CD4-positive, alpha-beta T cell treated with Interleukin-6 at 100 ng/mL for 8 hours (primary cell): ENCODE results near the gene PGLYRP1.

Source experiments
- DNase-seq: peaks from one replicate; pipeline ENCODE4 v3.0.0-alpha.2; 2020; ENCODE audit warnings: mixed read lengths, low spot score

The PGLYRP1 gene, protein sequence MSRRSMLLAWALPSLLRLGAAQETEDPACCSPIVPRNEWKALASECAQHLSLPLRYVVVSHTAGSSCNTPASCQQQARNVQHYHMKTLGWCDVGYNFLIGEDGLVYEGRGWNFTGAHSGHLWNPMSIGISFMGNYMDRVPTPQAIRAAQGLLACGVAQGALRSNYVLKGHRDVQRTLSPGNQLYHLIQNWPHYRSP

DNA sequence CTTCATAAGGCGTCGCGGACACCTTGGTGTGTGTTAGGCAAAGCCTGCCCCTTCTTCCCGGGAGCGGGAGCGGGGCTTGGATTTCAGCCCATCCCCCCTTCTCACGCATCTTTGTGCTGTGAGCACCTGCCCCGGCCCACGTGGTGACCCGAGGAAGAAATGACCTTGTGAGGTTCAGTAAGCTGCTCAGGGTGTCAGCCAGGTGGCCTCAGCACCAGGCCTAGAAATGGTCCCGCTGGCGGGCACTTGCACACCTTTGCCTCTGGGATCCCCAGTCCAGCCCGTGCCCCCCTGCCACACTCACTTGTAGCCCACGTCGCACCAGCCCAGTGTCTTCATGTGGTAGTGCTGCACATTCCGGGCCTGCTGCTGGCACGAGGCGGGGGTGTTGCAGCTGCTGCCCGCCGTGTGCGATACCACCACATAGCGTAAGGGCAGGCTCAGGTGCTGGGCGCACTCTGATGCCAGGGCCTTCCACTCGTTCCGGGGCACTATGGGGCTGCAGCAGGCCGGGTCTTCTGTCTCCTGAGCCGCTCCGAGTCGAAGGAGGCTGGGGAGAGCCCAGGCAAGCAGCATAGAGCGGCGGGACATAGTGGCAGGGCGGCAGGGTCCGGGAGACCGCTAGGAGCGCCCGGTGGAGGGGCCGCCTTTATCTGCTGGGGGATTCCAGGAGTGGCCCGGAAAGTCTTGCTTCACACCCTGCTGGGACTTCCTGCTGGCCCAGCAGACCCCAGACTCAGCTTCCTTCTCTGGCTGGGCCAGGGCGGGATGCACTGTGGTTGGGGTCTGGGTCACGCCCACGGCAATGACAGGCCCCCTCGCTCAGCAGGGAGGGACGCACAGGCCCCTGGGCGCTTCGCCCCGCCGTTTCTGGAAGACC lies at the start of gene PGLYRP1:
PGLYRP1 (minus strand) TSS at position 623 of the 880 bp plus-strand sequence; CDS start at position 591, 32 bp downstream.
- no peak for DNase-seq

DNA sequence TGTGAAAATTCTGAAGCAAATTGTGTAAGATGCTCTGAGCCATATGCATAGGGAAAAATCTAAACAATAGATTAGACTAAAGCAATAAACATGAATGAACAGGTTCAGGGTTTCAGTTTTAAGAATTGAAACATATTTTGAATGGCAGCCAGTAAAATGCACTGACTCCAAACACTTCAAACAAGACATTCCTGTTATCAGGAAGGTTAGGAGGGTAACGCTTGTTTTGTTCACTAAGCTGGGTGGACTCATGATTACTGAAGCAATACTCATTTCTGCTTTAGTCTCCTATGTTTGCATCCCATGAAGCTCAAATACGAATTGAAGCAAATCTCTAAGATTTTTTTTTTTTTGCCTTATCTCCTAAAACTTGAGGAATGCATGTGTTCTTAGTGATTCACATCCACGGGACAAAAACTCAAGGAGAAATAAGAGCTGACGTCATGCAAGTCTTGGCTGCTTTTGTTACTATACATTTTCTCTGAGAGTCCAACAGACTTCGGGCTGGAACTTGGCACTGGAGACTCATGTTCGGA lies 47.0 kb upstream of the PGLYRP1 start:
- no peak for DNase-seq

DNA sequence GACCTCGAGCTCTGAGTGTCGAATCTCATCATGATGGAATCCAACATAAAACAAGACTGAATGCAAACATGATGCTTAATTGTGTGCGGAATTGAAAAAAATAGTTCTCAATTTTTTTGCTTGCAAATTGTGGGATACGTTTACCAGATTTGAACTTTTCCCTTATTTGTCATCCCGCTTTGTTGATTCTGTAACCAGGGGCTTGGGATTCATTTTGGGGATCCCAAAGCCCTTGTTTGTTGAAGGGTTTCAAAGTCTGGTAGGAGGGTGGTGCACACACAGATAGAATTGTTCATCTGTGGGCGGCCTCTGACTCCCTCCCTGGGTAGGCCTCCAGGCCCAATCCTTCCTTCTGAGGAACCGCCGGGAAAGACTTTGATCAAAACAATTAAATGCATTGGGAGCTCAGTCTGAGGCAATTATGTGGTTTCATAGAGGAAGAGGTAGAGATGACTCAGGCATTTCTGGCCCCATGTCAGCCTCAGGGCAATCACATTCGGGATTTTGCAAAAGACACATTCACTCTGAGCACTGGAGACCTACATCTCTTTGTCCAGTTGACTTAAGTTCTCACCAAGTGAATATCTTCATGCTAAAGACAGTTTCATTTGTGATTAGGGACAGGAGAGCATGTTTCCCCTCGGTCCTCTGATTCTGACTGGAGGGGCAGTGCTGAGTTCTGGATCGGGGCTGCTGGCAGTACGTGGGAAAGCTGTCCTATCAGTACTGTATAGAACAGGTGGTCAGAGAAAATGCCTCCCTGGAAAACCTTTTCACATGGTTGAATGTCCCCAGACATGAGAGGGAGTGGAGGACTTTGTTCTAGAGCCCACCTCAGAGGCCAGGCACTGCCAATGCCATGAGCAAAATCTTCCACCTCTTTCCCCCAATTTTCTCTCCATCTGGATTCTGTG lies 45.7 kb upstream of the PGLYRP1 start:
- DNase-seq: no peak

DNA sequence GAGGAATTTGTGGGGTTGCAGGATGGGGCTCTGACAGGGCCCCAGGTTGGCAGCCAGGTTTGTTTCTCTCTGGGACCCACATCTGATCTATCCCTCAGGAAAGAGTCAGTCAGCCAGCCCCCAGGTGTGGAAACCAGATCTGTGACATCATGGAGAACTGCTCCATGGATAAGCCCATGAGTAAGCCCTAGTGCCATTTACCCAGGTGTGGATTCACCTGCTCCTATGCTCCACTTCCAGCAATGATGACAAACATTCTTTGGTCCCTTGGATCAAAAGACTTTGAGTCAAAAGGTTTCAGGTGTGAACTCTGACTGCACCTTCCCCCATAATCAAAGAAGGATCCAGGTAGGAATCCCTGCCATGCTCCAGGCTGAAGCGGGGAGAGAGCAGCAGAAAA lies 44.8 kb upstream of the PGLYRP1 start:
- DNase-seq: no peak

DNA sequence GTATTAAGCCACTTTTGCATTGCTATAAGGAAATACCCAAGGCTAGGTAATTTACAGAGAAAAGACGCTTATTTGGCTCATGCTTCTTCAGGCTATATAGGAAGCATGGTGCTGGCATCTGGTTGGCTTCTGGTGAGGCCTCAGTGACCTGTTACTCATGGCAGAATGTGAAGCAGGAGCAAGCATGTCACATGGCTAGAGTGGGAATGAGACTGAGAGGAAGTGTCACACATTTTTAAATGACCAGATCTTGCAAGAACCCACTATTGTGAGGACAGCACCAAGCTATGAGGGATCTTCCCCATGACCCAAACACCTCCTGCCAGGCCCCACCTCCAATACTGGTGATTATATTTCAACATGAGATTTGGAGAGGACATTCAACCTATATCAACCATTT lies 43.6 kb upstream of the PGLYRP1 start:
- DNase-seq: no peak

DNA sequence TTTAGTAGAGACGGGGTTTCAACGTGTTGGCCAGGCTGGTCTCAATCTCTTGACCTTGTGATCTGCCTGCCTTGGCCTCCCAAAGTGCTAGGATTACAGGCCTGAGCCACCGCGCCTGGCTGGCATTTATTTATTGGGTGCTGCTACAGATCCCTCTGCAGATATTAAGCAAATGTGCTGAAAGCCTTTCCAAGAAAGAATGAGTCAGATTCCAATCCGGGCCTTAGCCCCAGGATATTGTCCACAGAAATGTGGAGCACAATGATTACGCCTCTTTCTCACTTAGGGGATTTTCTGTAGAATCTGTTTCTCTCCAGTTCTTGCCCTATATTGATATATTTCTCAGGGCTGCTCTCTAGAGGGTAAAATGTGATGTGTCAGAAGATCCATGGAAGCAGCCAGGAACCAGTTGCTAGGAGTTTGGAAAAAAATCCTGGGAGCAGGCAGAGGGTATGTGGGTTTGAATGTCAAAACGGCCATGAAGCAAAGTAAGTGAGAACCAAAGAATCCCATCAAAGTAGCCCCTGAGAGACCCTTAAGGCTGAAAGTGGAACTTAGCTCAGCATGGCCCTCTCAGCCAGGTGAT lies 42.7 kb upstream of the PGLYRP1 start:
- no peak for DNase-seq

DNA sequence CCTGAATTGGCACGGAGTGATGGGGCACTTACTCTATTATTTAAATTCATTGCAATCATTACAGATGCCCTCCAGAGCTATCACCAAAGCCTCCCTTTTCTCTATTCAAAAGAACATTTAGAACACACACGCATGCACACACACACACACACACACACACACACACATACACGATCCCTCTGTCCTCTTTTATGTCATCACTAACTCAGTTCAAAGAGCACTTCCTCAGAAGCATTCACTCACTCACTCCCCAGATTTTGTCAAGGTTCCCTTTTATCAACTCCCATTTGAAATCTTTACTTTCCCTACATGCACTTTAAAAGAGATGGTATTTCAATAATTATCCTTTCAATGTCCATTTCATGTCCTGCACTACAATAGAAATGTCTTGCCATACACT lies 40.3 kb upstream of the PGLYRP1 start:
- no peak for DNase-seq

DNA sequence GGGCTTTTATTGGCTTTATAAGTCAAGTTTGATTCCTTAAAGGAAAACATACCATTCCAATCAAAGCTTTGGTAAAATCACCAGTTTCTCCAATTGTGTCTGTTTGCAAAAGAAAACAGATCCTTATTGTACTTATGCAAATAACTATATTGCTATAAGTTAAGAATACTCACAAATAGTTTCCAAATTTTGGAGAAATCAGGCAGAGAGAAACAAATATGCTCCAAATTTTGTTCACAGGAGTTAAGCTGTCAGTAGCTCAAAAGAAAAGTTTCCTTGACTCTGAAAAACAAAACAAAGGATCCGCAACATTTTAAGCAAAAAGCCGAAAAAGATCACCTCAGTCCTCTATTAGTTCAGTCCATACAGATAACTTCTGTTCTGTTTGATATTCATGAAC lies 37.2 kb upstream of the PGLYRP1 start:
- DNase-seq: no peak

DNA sequence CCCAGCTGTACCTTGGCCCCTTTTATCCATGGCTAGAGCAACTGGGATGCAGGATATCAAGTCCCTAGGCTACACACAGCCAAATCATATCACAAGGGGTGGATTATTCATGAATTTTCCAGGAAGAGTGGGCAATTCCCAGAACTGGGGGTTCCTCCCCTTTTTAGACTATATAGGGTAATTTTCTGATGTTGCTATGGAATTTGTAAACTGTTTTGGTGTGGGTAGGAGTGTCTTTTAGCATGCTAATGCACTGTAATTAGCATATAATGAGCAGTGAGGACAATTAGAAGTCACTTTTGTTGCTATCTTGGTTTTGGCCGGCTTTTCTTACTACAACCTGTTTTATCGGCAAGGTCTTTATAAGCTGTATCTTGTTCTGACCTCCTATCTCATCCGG lies 35.9 kb upstream of the PGLYRP1 start:
- no peak for DNase-seq

DNA sequence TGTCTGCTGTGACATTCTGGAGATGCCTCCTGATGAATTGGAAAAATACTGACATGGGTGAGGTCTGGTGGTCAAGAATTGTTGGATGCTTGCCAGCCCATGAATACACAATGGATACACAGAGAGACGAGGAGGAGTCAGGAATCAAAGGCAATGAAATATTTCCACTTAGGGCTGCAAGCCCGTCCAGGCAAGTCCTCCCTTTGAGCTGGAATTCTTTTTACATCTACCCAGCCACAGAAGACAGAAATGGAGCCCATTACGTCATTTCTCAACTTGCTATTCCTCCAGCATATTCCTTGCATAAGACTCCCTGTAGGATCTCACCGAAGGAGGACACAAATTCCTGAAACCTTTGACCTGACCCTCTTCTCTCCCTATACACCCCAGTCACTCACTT lies 33.7 kb upstream of the PGLYRP1 start:
- no peak for DNase-seq

DNA sequence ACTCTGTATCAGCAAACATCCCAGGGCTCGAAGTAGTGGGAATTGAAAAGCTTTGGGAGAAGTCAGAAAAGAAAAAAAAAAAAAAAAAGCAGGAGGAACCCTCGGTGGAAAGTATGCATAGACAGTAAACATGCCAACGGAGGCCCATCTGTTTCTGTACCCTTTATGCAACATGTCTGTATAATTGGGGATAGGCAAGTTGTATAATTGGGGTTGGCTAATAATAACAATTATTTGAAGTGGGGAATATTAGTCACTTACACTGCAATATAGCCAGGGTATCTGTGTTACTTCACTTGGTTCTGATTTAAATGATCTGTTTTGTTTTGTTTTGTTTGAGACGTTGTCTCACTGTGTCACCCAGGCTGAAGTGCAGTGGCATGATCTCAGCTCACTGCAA lies 30.0 kb upstream of the PGLYRP1 start:
- DNase-seq: no peak

DNA sequence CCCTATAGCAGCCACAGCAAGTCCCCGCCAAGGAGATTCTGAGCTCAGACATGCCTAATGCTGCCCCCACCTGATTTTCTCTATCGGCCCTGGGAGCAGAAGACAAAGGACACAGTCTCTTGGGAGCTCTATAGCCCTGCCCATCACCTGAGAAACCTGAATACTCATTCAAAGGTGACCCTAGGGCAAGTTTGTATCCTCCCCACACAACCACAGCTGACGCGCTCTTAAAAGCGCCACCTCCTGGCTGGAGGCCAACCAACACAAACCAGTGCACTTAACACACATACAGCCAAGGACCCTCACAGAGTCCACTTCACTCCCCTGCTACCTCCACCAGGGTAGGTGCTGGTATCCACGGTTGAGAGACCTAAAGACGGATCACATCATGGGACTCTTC lies 26.7 kb upstream of the PGLYRP1 start:
- DNase-seq: no peak

DNA sequence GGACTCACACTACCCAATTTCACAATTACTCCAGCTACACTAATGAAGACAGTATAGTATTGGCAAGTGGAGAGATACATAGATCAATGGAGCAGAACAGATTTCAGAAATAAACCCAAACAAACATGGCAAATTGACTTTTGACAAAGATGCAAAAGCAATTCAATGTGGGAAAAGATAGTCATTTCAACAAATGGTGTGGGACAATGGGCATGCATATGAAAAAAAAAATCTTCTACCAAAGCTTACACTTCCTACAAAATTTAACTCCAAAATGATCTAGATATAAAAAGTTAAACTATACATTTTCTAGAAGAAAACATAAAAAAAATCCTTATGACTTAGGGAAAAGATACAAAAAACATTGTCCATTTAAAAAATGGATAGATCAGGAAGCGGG lies 20.7 kb upstream of the PGLYRP1 start:
- no peak for DNase-seq

DNA sequence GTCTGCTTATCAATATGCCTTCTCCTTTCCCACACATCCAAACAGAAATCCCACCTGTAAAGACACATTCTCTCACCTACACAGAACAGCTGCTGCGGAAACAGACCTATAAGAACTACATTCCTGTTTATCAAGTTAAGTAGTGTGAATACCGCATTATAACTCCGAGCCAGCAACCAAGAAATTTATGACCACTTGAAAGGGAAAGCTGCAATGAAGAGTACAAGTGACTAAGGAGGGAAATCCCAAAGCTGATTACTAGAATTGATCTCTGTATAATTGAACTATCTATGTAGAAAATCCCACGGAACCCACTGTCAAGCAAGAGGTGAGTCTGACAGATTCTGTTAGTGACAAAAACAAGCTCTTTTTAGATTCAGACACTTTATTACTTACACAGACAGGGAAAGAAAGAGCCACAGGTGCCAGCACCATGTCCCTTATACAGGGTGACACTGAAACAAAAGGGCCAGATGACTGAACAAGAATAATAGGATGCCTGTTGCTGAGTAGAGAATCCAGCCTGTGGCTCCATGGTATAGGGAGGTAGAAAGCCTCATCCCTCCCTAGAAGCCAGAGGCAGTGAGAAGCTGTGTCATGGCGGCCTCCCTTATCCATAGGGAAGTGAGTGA lies 19.5 kb upstream of the PGLYRP1 start:
- no peak for DNase-seq

DNA sequence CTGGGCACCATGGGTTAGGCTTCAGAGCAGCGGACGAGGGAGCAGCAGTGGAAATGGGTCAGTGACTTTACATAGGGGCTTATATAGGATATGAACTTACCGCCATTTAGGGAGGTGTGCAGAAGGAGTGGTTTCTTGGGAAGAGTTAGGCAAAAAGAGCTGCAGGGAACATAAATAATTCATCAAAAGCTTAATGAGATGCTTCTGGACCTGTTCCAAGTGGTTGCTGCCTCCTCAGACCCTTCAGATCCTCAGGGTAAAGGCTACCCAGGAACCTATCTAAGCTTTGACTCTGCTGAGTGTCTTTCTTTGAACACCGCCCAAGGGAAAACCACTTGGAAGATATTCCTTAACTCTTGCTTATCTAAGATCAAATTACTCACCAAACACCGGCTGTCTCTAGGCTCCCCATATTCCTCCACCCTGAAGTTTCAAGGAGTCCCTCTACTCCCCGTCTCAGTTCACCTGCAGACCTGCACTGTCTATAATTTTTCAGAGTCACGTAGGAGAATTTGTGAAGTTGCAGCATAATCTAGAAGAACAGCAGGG lies 18.2 kb upstream of the PGLYRP1 start, which contains the start of gene IGFL4:
IGFL4 (minus strand) TSS at position 51 of the 549 bp plus-strand sequence; CDS start at position 11, 40 bp downstream.
- no peak for DNase-seq

DNA sequence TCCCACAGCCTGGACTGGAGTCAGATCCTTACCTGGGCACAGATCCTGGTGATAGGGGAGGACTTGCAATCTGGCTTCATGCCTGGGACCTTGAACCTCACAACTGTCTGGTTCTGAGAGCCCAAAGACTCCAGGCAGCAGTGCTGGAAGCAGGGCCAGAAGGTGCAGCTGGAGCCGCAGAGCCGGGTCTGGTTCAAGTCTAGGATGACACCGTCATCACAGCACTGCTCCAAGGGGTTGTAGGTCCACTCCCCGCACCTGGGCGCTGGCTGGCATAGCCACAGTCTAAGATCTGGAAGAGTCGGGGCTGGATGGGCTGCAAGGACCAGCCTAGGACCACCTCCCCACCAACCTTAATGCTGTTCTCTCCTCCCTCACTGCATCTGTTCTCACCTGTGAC lies 17.3 kb upstream of the PGLYRP1 start:
- DNase-seq: no peak

DNA sequence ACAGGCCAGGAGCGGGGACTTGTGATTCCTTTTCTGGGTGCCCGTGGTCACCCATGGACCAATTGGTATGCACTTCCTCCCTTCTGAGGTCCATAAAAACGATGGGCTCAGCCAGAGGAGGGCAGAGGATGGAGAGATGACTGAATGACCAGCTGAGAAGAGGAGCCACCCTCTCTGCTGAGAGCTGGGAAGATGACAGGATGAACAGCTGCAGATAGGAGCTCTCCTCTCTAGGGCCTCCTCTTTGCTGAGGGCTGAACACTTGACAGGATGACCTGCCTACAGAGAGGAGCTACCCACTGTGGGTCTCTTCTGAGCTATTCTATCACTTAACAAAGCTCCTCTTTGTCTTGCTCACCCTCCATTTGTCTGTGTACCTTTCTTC lies 13.9 kb upstream of the PGLYRP1 start:
- DNase-seq: no peak

DNA sequence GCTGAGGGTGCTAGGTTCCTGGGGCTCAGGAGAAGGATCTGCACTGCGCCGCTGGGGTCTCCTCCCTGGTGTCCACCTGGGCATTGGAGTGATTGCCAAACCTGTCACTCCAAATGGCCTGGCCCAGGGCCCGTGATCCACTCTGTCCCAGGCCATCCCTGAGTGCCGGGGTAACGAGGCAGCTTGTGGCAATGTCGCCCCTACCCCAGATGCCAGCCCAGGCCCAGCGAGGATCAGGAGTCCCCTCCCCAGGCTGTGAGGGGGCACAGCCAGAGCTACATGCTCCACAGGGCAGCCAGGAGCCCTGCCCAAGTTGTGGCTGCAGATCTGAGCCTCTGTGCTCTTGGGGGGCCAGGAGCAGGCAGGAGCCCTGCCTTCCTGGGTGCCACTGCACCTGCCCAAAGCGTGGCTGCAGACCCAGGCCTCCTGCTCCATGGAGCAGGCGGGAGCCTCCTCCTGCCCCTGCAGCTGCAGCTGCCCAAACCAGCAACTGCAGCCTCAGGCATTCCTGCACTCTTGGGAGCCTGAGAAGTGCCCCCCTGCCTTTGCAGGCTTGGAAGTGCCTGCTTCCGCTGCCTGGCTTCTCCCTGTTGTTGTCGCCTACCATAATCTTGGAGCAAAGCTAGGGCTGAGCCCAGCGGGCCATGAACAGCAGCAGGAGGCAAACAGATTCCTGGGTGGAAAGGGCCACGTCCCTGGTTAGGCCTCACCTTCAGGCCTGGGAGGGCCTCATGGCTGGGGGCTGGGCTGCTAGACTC lies 13.3 kb upstream of the PGLYRP1 start:
- no peak for DNase-seq

DNA sequence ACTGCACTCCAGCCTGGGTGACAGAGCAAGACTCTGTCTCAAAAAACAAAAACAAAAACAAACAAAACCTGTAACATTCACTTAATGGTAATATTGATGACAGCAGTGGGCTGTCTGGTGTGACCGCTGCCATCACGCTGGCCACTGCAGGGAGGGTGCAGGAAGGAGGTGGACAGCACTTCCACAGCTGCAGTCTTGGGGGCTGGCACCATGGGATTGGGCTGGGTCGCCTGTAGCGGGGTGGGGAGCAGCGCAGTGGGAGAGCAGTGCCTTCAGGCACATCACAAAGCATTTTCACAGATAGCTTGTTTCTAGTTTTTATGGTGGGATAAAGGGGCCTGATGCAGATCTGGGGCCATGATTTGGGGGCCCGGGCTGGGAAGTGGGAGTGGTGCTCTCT lies 12.7 kb upstream of the PGLYRP1 start:
- DNase-seq: no peak

DNA sequence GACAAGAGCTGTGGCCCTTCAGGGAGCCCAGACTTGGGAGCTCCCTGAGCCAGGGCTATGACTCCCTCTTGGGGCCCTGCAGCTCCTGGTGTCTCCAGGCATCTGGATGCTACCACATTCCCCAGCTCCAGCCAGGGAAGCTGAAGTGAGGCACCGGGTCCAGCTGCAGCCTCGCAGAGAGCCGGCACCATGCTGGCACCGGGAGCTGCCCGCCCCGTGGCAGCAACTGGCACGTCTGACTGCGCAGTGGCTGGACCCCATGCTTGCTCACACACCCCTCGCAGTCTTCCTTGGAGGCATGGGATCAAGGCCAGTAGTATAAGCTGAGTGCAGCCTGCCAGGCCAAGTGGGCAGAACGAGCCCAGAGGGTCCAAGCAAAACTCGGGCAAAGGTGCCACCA lies 10.5 kb upstream of the PGLYRP1 start:
- no peak for DNase-seq
